B cell (primary cell): ENCODE measurements around the gene ZNF239. TPM values are rescaled to one million over a fixed set of nuclear protein-coding genes. Genes with fewer than 3 reads are reported as not detected.

Experiments used
- ATAC-seq: fragments of 200-7000 bp; cut with Tn5 transposase; one replicate; pipeline ENCODE4 v1.10.0; 2021; ENCODE audit warnings: low read depth, mild to moderate bottlenecking, moderate number of reproducible peaks, moderate library complexity
- CTCF ChIA-PET: fragments of 350-600 bp; sonication (Branson Sonifier 250); formaldehyde crosslinking; loops from one replicate; lab custom pipeline; 2021; ENCODE audit warnings: antibody characterized with exemption, inconsistent platforms; lab: Charles Lee
- POLR2A ChIA-PET: fragments of 350-600 bp; sonication (Branson Sonifier 250); formaldehyde crosslinking; loops from one replicate; lab custom pipeline; 2021; ENCODE audit warnings: antibody characterized with exemption; lab: Charles Lee
- DNase-seq: peaks from one replicate; pipeline ENCODE4 v3.0.0; 2013
- H2AFZ ChIP-seq: 2 replicates; pipeline ENCODE4 v1.6.1; 2012; ENCODE audit warnings: mild to moderate bottlenecking, low read depth, low read length; ENCODE audit not compliant: insufficient read depth, poor library complexity, severe bottlenecking
- H3K27ac ChIP-seq, 2 donors: 1 replicate in 1 of 2; 2 replicates in 1 of 2; pipeline ENCODE4 v1.5.1; 2012 to 2013; ENCODE audit warnings: low read length in 2 of 2, mild to moderate bottlenecking in 2 of 2, moderate library complexity in 1 of 2
- H3K27me3 ChIP-seq, 4 experiments: fragments of 200-600 bp in 1 of 4; sonication (generic) in 1 of 4; replicated peaks in 1 of 4; 1 replicate in 2 of 4; 2 replicates in 2 of 4; pipeline versions ENCODE4 v1.6.1 to v1.7.0; 2013 to 2016; ENCODE audit warnings: low read length in 3 of 4, mild to moderate bottlenecking in 2 of 4, mixed read lengths in 1 of 4, moderate library complexity in 1 of 4; ENCODE audit not compliant: insufficient read depth in 4 of 4, control insufficient read depth in 3 of 4; ENCODE audit errors: control extremely low read depth in 1 of 4
- H3K36me3 ChIP-seq, 2 experiments: replicated peaks in 1 of 2; 1 replicate in 1 of 2; 2 replicates in 1 of 2; pipeline versions ENCODE4 v1.6.1 to v1.7.1; 2013; ENCODE audit warnings: low read length in 1 of 2; ENCODE audit not compliant: insufficient read depth in 2 of 2, control insufficient read depth in 1 of 2; ENCODE audit errors: control extremely low read depth in 1 of 2, extremely low read depth in 1 of 2
- H3K4me1 ChIP-seq, 2 donors: fragments of 200-600 bp in 1 of 2; sonication (generic) in 1 of 2; 1 replicate in 1 of 2; 2 replicates in 1 of 2; pipeline versions ENCODE4 v1.5.1 to v1.6.1; 2013 to 2017; ENCODE audit warnings: low read length in 2 of 2; ENCODE audit not compliant: control insufficient read depth in 2 of 2, insufficient read depth in 2 of 2
- H3K4me2 ChIP-seq: replicated peaks from 2 replicates; pipeline ENCODE3; 2012; ENCODE audit warnings: mild to moderate bottlenecking, low read depth, low read length; ENCODE audit not compliant: poor library complexity, severe bottlenecking
- H3K4me3 ChIP-seq, 5 experiments: fragments of 200-600 bp in 1 of 5; sonication (generic) in 1 of 5; 1 replicate in 3 of 5; 2 replicates in 2 of 5; pipeline versions ENCODE4 v1.5.1 to v1.7.0; 2011 to 2016; ENCODE audit warnings: low read length in 4 of 5, mild to moderate bottlenecking in 4 of 5, low read depth in 2 of 5, control low read depth in 1 of 5, moderate library complexity in 1 of 5; ENCODE audit not compliant: insufficient read depth in 1 of 5; ENCODE audit errors: control extremely low read depth in 1 of 5, extremely low read depth in 1 of 5
- H3K79me2 ChIP-seq: fragments of 200-600 bp; sonication (generic); one replicate; pipeline ENCODE4 v1.6.0; 2016; ENCODE audit warnings: low read length; ENCODE audit not compliant: control insufficient read depth, insufficient read depth
- H3K9ac ChIP-seq: fragments of 200-600 bp; sonication (generic); 2 replicates; pipeline ENCODE4 v1.6.1; 2017; ENCODE audit warnings: mild to moderate bottlenecking, low read length, moderate library complexity
- H3K9me3 ChIP-seq, 3 donors: one replicate each; pipeline versions ENCODE4 v1.6.1 to v1.7.1; 2013; ENCODE audit warnings: low read length in 2 of 3; ENCODE audit not compliant: control insufficient read depth in 2 of 3, insufficient read depth in 1 of 3; ENCODE audit errors: control extremely low read depth in 1 of 3
- H4K20me1 ChIP-seq: 2 replicates; pipeline ENCODE4 v1.6.0; 2012; ENCODE audit warnings: mild to moderate bottlenecking, low read length; ENCODE audit not compliant: insufficient read depth, control insufficient read depth, poor library complexity, severe bottlenecking
- H3K27ac Mint-ChIP-seq: one replicate; pipeline ENCODE4 v1.8.0; 2021; ENCODE audit warnings: mixed read lengths
- H3K27me3 Mint-ChIP-seq: one replicate; pipeline ENCODE4 v1.8.0; 2021; ENCODE audit warnings: mixed read lengths
- H3K4me1 Mint-ChIP-seq: one replicate; pipeline ENCODE4 v1.8.0; 2021; ENCODE audit warnings: mixed read lengths
- H3K4me3 Mint-ChIP-seq: one replicate; pipeline ENCODE4 v1.8.0; 2021; ENCODE audit warnings: mixed read lengths
- H3K9me3 Mint-ChIP-seq: one replicate; pipeline ENCODE4 v1.8.0; 2022; ENCODE audit warnings: mixed read lengths; ENCODE audit not compliant: insufficient read depth
- EZH2 ChIP-seq: IDR thresholded peaks from 2 replicates; pipeline ENCODE4 v1.6.1; 2012; ENCODE audit warnings: borderline replicate concordance, low read depth, mild to moderate bottlenecking, moderate library complexity, low read length; ENCODE audit not compliant: insufficient read depth, poor library complexity, severe bottlenecking
- WGBS: methylation state at CpG from one replicate; pipeline ENCODE4 v1.1.5; 2013; ENCODE audit warnings: missing lambda C conversion rate; ENCODE audit not compliant: insufficient coverage; 5-methylcytosine and 5-hydroxymethylcytosine counted together
- intact Hi-C: fragments of 100-400 bp; cut with micrococcal nuclease; formaldehyde crosslinking; loops from one replicate; pipeline ENCODE4 v1.10.0; 2022
- polyA plus RNA-seq: library from polyadenylated mRNA; depleted of rRNA; stranded (reverse); fragments of >200 nt; gene quantifications from 2 replicates; pipeline ENCODE4 v1.2.3, GENCODE V29; 2012
- total RNA-seq, 2 donors: library from RNA; stranded (reverse); fragments of 120-200 nt in 1 of 2; gene quantifications; 1 replicate in 1 of 2; 2 replicates in 1 of 2; pipeline versions ENCODE4 v1.2.3 to v1.2.4, GENCODE V29; 2013 to 2022
- TF ChIP-seq, protein P1 (sequence below): fragments of 200-600 bp; IDR thresholded peaks from one replicate; pipeline ENCODE4 v1.8.0; 2022; ENCODE audit warnings: antibody characterized with exemption, mild to moderate bottlenecking

Gene ZNF239
- total and polyA plus RNA-seq, 2 donors (not counting 1 experiment from before 2014, with no cell fraction given), result 2.2 to 5.9 TPM

DNA sequence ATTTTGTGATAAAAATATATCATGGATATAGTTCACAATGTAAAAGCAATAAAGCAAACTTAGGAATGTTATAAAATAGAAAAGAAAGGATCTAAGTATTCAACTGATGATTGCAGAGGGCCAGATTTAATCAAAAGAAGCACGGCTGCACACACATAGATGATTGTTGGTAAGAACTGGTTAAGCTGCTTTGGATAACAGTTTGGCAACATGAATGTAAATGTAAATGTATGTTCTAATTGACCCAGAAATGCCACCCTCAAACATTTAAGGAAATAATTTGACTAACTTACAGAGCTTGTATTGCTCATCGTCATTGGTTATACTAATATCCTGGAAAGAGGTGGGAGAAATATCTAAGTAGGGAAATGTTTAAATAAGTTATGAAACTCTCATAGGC, 45.0 kb upstream of the ZNF239 start:
- peaks cover 15 to 22% of the 10 kb centered on the region in 2 experiments for H3K36me3 ChIP-seq
- H4K20me1 ChIP-seq, result no peaks in the 10 kb centered on the region
- ChIA-PET CTCF (no interaction called here), POLR2A (no interaction called here)
- no peak overlapping the region for H3K4me2 ChIP-seq
- H3K9ac ChIP-seq, result no peak overlapping the region
- Mint-ChIP-seq H3K9me3 (peaks cover 25% of the 10 kb centered on the region), H3K4me1 (peaks cover 3% of the 10 kb centered on the region), H3K27ac (no peak overlapping the region), H3K4me3 (no peak overlapping the region), H3K27me3 (no peaks in the 10 kb centered on the region)
- no peak overlapping the region for H3K4me3 ChIP-seq
- no peaks in the 10 kb centered on the region for H3K4me1 ChIP-seq
- ATAC-seq (no peak), DNase-seq (no peak)
- no peak for TF ChIP-seq EZH2
- TF ChIP-seq, protein P1, sequence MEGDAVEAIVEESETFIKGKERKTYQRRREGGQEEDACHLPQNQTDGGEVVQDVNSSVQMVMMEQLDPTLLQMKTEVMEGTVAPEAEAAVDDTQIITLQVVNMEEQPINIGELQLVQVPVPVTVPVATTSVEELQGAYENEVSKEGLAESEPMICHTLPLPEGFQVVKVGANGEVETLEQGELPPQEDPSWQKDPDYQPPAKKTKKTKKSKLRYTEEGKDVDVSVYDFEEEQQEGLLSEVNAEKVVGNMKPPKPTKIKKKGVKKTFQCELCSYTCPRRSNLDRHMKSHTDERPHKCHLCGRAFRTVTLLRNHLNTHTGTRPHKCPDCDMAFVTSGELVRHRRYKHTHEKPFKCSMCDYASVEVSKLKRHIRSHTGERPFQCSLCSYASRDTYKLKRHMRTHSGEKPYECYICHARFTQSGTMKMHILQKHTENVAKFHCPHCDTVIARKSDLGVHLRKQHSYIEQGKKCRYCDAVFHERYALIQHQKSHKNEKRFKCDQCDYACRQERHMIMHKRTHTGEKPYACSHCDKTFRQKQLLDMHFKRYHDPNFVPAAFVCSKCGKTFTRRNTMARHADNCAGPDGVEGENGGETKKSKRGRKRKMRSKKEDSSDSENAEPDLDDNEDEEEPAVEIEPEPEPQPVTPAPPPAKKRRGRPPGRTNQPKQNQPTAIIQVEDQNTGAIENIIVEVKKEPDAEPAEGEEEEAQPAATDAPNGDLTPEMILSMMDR, result no peak
- H2AFZ ChIP-seq, result no peak overlapping the region
- no peak overlapping the region for H3K27ac ChIP-seq
- no CpG with 5 or more reads among the region's 2 CpGs for WGBS
- no peaks in the 10 kb centered on the region for H3K79me2 ChIP-seq
- peaks cover 25 to 36% (median 26%) of the 10 kb centered on the region in 3 donors for H3K9me3 ChIP-seq
- intact Hi-C loops, result no loop called here
- H3K27me3 ChIP-seq, result no peaks in the 10 kb centered on the region

DNA sequence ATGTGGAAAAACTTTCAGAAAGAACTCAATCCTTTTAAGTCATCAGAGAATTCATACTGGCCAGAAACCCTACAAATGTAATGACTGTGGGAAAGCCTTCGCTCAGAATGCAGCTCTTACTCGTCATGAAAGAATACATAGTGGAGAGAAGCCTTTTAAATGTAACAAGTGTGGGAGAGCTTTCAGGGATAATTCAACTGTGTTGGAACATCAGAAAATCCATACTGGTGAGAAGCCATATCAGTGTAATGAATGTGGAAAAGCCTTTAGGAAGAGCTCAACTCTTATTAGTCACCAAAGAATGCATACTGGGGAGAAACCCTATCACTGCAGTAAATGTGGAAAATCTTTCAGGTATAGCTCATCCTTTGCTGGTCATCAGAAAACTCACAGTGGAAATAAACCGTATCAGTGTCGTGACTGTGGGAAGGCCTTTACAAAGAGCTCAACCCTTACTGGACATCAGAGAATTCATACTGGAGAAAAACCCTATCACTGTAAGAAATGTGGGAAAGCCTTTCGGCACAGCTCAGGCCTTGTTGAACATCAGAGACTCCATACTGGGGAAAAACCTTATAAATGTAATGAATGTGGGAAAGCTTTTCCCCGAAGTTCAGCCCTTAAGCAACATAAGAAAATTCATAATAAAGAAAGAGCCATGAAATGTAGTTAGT, 42.4 kb upstream of the ZNF239 start:
- H3K9me3 Mint-ChIP-seq, result peaks cover 22% of the 10 kb centered on the region
- no peak overlapping the region for H3K27ac ChIP-seq

More for the DNA sequence above, 42.4 kb upstream of the ZNF239 start:
- Mint-ChIP-seq H3K4me1 (no peaks in the 10 kb centered on the region), H3K27me3 (no peaks in the 10 kb centered on the region), H3K27ac (no peak overlapping the region), H3K4me3 (no peak overlapping the region)
- no peak for ATAC-seq
- H3K36me3 ChIP-seq, result peaks cover 20 to 22% of the 10 kb centered on the region in 2 experiments
- TF ChIP-seq EZH2, result no peak
- TF ChIP-seq, protein P1, result no peak
- peaks cover 28 to 36% (median 31%) of the 10 kb centered on the region in 3 donors for H3K9me3 ChIP-seq
- H4K20me1 ChIP-seq, result no peaks in the 10 kb centered on the region
- no peak overlapping the region for H3K9ac ChIP-seq
- H3K4me3 ChIP-seq, result no peak overlapping the region
- ChIA-PET POLR2A (no interaction called here), CTCF (no interaction called here)
- DNase-seq, result no peak
- H3K4me1 ChIP-seq, result no peaks in the 10 kb centered on the region
- H3K27me3 ChIP-seq, result no peaks in the 10 kb centered on the region
- no peak overlapping the region for H2AFZ ChIP-seq
- no peak overlapping the region for H3K4me2 ChIP-seq
- no CpG with 5 or more reads among the region's 6 CpGs for WGBS
- no peaks in the 10 kb centered on the region for H3K79me2 ChIP-seq
- intact Hi-C loops, result no loop called here
